Mucosa of descending colon (tissue), 3 donors: ENCODE measurements around the gene SLC9A7. TPM values are rescaled to one million over a fixed set of nuclear protein-coding genes. Genes with fewer than 3 reads are reported as not detected.

ENCODE experiments used
- ATAC-seq: fragments of 200-7000 bp; cut with Tn5 transposase; one replicate; pipeline ENCODE4 v1.9.1; 2020; ENCODE audit warnings: mild to moderate bottlenecking, moderate library complexity
- DNase-seq, 3 donors: peaks; one replicate each; pipeline ENCODE4 v3.0.0-alpha.2; 2020
- H3K36me3 ChIP-seq: fragments of 200-600 bp; one replicate; pipeline ENCODE4 v1.8.0; 2021; ENCODE audit warnings: low read depth, mild to moderate bottlenecking
- H3K4me1 ChIP-seq: fragments of 200-600 bp; one replicate; pipeline ENCODE4 v1.8.0; 2021; ENCODE audit warnings: low read depth, mild to moderate bottlenecking
- H3K4me3 ChIP-seq: fragments of 200-600 bp; one replicate; pipeline ENCODE4 v1.8.0; 2021; ENCODE audit warnings: mild to moderate bottlenecking
- H3K9me3 ChIP-seq: fragments of 200-600 bp; one replicate; pipeline ENCODE4 v1.8.0; 2021; ENCODE audit warnings: mild to moderate bottlenecking
- intact Hi-C, 2 donors: fragments of 100-400 bp; cut with DNase I in 1 of 2; cut with micrococcal nuclease in 1 of 2; formaldehyde crosslinking; loops; one replicate each; pipeline versions ENCODE4 v1.11.0 to v1.11.1; 2022; cut with DNase I, micrococcal nuclease
- total RNA-seq, 3 donors: library from RNA; stranded (reverse); fragmentation: NEBNext Ultra II Directional in 2 of 3; extraction: Animal tissue kit (Norgen Biotek cat#: 25700) in 2 of 3; gene quantifications; one replicate each; pipeline versions ENCODE4 v1.2.1 to v1.2.4, GENCODE V29; 2021 to 2023
- TF ChIP-seq, protein P1 (sequence below): fragments of 200-600 bp; IDR thresholded peaks from one replicate; pipeline ENCODE4 v1.8.0; 2022; ENCODE audit warnings: antibody characterized with exemption, mild to moderate bottlenecking
- donor health status: DM: no; HTN: no; CAD: no; lungs with moderate emphysema.
- donor health status: DM: no; HTN: no; CAD: no.
- donor health status: DM: no; HTN: yes; CAD: no.

The SLC9A7 gene
- total RNA-seq, 3 donors from 2014 or later = 0.46 to 2.7 (median 1.3) TPM

DNA sequence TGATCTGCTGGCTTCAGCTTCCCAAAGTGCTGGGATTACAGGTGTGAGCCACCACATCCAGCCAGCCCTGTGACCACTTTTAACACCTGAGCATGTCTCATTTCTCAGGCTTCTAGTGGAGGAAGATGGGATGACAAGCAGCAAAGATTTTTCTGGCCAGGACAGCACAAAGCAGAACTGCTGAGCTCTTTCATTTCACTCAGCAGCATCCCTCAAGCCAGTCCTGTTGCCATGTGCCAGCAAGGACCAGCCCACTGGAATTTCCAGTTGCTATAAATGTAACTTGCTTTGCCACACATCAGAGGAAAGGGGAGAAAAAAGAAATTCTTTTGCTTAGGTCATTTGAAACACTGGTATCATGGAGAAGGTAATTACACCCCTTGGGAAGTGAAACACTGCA is 75.9 kb downstream of the SLC9A7 start:
- intact Hi-C loops = no loop called here
- no peak for DNase-seq

DNA sequence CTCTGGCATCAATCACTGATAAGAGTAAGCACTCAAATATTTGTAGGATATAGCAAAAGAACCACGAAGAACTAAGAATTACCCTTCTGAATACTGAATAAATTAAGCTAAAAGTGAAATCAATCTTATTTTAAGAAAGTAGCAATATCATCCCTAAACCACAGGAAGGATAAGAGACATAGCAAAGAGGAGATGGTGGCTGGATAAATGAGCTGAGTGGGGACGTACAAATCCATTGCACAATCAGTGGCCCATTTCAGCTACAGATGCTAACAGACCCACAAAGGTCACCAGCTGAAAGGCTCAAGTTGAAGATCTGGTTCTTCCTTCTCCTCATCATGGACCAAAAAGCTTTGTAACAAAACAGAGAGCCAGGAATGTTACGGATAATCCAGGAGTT is 77.1 kb downstream of the SLC9A7 start:
- DNase-seq (no peak), ATAC-seq (no peak)
- no peak overlapping the region for H3K4me3 ChIP-seq
- TF ChIP-seq, protein P1, sequence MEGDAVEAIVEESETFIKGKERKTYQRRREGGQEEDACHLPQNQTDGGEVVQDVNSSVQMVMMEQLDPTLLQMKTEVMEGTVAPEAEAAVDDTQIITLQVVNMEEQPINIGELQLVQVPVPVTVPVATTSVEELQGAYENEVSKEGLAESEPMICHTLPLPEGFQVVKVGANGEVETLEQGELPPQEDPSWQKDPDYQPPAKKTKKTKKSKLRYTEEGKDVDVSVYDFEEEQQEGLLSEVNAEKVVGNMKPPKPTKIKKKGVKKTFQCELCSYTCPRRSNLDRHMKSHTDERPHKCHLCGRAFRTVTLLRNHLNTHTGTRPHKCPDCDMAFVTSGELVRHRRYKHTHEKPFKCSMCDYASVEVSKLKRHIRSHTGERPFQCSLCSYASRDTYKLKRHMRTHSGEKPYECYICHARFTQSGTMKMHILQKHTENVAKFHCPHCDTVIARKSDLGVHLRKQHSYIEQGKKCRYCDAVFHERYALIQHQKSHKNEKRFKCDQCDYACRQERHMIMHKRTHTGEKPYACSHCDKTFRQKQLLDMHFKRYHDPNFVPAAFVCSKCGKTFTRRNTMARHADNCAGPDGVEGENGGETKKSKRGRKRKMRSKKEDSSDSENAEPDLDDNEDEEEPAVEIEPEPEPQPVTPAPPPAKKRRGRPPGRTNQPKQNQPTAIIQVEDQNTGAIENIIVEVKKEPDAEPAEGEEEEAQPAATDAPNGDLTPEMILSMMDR = no peak
- H3K9me3 ChIP-seq = no peaks in the 10 kb centered on the region
- H3K4me1 ChIP-seq = no peaks in the 10 kb centered on the region
- H3K36me3 ChIP-seq = no peaks in the 10 kb centered on the region
- intact Hi-C loops = no loop called here

More for the DNA sequence above, 75.9 kb downstream of the SLC9A7 start:
- Histone ChIP-seq H3K4me3 (no peak overlapping the region), H3K4me1 (no peaks in the 10 kb centered on the region), H3K36me3 (no peaks in the 10 kb centered on the region), H3K9me3 (no peaks in the 10 kb centered on the region)
- no peak for ATAC-seq
- TF ChIP-seq, protein P1 = no peak

DNA sequence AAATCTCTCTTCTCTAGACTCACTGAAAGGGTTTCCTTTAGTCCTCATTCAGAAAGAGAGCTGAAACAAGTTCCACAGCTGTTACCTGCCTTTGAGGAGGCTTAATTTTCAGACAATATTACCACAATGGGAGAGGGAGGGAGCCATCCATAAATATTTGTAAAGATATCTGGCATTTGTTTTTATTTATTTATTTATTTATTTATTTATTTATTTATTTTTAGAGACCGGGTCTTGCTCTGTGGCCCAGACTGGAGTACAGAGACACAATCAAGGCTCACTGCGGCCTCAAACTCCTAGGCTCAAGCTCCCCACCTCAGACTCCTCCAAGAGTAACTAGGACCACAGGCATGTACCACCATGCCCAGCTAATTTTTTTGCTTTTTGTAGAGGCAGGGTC is 80.7 kb downstream of the SLC9A7 start:
- DNase-seq (no peak), ATAC-seq (no peak)
- Histone ChIP-seq H3K4me1 (no peaks in the 10 kb centered on the region), H3K36me3 (no peaks in the 10 kb centered on the region), H3K9me3 (no peaks in the 10 kb centered on the region), H3K4me3 (no peak overlapping the region)
- intact Hi-C loops = no loop called here
- TF ChIP-seq, protein P1 = no peak

DNA sequence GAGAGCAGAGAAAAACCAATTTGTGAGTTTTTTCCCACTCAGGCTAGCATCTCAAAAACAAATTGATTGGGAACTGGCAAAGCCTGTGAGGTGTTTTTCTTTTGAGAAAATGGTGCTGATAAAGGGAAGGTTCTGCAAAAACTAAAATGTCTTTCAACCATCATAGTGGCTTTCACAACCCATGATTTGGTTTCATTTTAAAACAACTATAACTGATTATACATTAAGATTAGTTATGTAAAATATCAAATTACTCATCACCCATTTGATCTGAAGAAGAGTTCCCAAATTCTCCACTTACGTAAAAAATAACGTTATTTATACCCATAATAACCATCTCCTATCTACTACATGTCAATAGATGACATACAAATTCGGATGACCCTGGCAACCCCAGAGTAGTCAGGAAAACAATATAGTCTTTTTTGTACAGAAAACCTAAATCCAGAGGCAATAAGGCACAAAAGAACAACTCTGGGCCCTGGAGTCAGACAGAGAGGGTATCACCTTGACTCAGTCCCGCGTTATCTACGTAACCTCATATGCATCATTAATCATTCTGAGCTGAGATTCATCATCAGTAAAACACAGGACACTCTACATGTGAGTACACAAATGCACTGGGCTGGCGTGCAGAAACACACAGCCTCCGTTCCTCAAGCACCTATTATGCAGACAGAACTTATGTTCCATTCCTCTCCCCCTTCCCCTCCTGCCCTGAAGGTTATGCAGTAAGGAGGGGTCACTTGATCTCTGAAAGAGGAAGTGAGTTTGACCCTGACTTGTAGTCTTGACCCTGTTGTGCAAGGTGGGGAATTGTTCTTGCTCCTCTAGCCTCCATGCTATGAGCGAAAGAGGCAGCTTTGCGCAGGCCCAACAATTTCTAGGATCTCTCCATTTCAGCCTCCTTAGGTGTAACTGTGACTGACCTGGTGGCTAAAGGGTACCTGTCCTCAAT is 82.2 kb downstream of the SLC9A7 start:
- DNase-seq (no peak), ATAC-seq (no peak)
- H3K4me3 ChIP-seq = no peak overlapping the region
- TF ChIP-seq, protein P1 = no peak
- intact Hi-C loops = no loop called here
- H3K36me3 ChIP-seq = no peaks in the 10 kb centered on the region
- no peaks in the 10 kb centered on the region for H3K4me1 ChIP-seq
- no peaks in the 10 kb centered on the region for H3K9me3 ChIP-seq

DNA sequence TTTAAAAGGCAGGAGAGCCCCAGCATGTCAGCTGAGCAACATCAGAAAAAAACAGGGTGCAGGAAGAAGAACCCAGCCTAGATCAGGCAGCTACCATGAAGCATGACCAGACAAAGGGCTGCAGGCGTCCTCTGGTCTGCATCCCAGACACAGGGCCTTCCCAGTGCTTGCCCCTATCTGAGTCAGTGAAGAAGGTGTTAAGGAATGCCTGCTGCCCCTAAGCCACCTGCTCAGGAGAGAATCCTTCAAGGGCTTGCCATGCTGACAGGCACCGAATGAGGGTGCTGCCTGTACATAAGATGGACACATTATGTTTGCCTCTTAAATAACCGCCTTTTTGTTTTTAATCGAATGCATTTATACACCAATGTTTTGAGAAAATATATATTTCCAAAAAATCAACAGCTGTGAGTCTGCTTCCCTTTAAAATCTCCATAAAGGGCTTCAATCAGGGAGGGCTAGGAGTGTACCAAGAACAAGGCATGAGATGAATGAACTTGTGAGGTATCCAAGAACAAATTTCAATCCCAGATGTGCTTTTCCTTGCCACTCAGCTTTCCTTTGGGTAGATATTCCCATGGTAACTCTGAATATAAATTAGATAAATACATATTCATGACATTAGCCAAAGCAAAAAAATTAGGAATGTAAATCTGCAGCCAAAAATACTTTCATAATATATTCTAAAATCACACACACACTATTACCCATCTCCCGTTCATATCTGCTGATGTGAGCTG is 85.1 kb downstream of the SLC9A7 start:
- DNase-seq = no peak
- H3K9me3 ChIP-seq = no peaks in the 10 kb centered on the region
- TF ChIP-seq, protein P1 = no peak
- no peaks in the 10 kb centered on the region for H3K36me3 ChIP-seq
- intact Hi-C loops = no loop called here
- no peak for ATAC-seq
- no peaks in the 10 kb centered on the region for H3K4me1 ChIP-seq
- no peak overlapping the region for H3K4me3 ChIP-seq
